Trophoblast cell (in vitro differentiated cells and primary cell): ENCODE measurements around the gene SORCS3.

ENCODE experiments used
- DNase-seq, 2 donors: peaks; one replicate each; pipeline ENCODE4 v3.0.0-alpha.2; 2016
- H2AFZ ChIP-seq: 2 replicates; pipeline ENCODE4 v1.6.1; 2013; ENCODE audit warnings: low read length, moderate library complexity, mild to moderate bottlenecking; ENCODE audit not compliant: insufficient read depth, poor library complexity
- H2AK5ac ChIP-seq: 2 replicates; pipeline ENCODE4 v1.6.1; 2013; ENCODE audit warnings: mild to moderate bottlenecking, low read length
- H2BK120ac ChIP-seq: 2 replicates; pipeline ENCODE4 v1.6.1; 2013; ENCODE audit warnings: low read length, mild to moderate bottlenecking, moderate library complexity; ENCODE audit not compliant: insufficient read depth, poor library complexity
- H2BK12ac ChIP-seq: 2 replicates; pipeline ENCODE4 v1.6.1; 2013; ENCODE audit warnings: mild to moderate bottlenecking, low read length, moderate library complexity
- H2BK5ac ChIP-seq: 2 replicates; pipeline ENCODE4 v1.6.1; 2013; ENCODE audit warnings: low read length, low read depth, moderate library complexity, mild to moderate bottlenecking; ENCODE audit not compliant: poor library complexity
- H3K14ac ChIP-seq: 2 replicates; pipeline ENCODE4 v1.6.1; 2013; ENCODE audit warnings: mild to moderate bottlenecking, low read length
- H3K18ac ChIP-seq: 2 replicates; pipeline ENCODE4 v1.6.1; 2013; ENCODE audit warnings: mild to moderate bottlenecking, low read length
- H3K23ac ChIP-seq: 2 replicates; pipeline ENCODE4 v1.6.1; 2013; ENCODE audit warnings: low read length
- H3K27ac ChIP-seq: 2 replicates; pipeline ENCODE4 v1.5.1; 2013; ENCODE audit warnings: low read depth, mild to moderate bottlenecking, inconsistent platforms, low read length, moderate library complexity
- H3K27me3 ChIP-seq: 2 replicates; pipeline ENCODE4 v1.6.1; 2013; ENCODE audit warnings: inconsistent platforms, mild to moderate bottlenecking, low read length, moderate library complexity; ENCODE audit not compliant: insufficient read depth
- H3K36me3 ChIP-seq, 2 experiments: 1 replicate in 1 of 2; 2 replicates in 1 of 2; pipeline ENCODE4 v1.6.1; 2013; ENCODE audit warnings: low read length in 2 of 2, mild to moderate bottlenecking in 2 of 2, moderate library complexity in 1 of 2; ENCODE audit not compliant: insufficient read depth in 2 of 2, control insufficient read depth in 1 of 2
- H3K4ac ChIP-seq: 2 replicates; pipeline ENCODE4 v1.6.1; 2013; ENCODE audit warnings: low read depth, mild to moderate bottlenecking, low read length, moderate library complexity
- H3K4me1 ChIP-seq, 2 experiments: 1 replicate in 1 of 2; 2 replicates in 1 of 2; pipeline ENCODE4 v1.6.1; 2013; ENCODE audit warnings: low read length in 2 of 2, mild to moderate bottlenecking in 2 of 2, moderate library complexity in 1 of 2; ENCODE audit not compliant: insufficient read depth in 2 of 2, control insufficient read depth in 1 of 2
- H3K4me2 ChIP-seq: 2 replicates; pipeline ENCODE4 v1.6.1; 2013; ENCODE audit warnings: inconsistent platforms, mild to moderate bottlenecking, low read length, moderate library complexity
- H3K4me3 ChIP-seq: 2 replicates; pipeline ENCODE4 v1.5.1; 2013; ENCODE audit warnings: mild to moderate bottlenecking, low read depth, low read length, inconsistent platforms
- H3K79me1 ChIP-seq: one replicate; pipeline ENCODE4 v1.6.1; 2013; ENCODE audit warnings: low read length
- H3K79me2 ChIP-seq: 2 replicates; pipeline ENCODE4 v1.6.1; 2013; ENCODE audit warnings: low read length, mild to moderate bottlenecking; ENCODE audit not compliant: control insufficient read depth, insufficient read depth, poor library complexity
- H3K9ac ChIP-seq: 2 replicates; pipeline ENCODE4 v1.6.1; 2013; ENCODE audit warnings: mild to moderate bottlenecking, low read length
- H3K9me3 ChIP-seq: 2 replicates; pipeline ENCODE4 v1.6.1; 2013; ENCODE audit warnings: low read depth, mild to moderate bottlenecking, control low read depth, inconsistent platforms, low read length; ENCODE audit not compliant: insufficient read depth
- H4K12ac ChIP-seq: 2 replicates; pipeline ENCODE4 v1.6.1; 2013; ENCODE audit warnings: low read depth, mild to moderate bottlenecking, low read length, moderate library complexity
- H4K8ac ChIP-seq: 2 replicates; pipeline ENCODE4 v1.6.1; 2013; ENCODE audit warnings: low read depth, mild to moderate bottlenecking, low read length, moderate library complexity
- H4K91ac ChIP-seq: one replicate; pipeline ENCODE4 v1.6.1; 2013; ENCODE audit warnings: low read depth, mild to moderate bottlenecking, low read length, moderate library complexity
- WGBS: extraction: QIAGEN DNeasy Blood & Tissue Kit; methylation state at CpG from one replicate; pipeline ENCODE4 v1.1.7; 2013; ENCODE audit warnings: missing lambda C conversion rate; ENCODE audit not compliant: insufficient read length, insufficient coverage; ENCODE audit errors: extremely low coverage; 5-methylcytosine and 5-hydroxymethylcytosine counted together

SORCS3 gene

GRCh38 chr10:104641937-104642657, 1.0 kb downstream of the SORCS3 start:
- Histone ChIP-seq H3K4me1 (peaks cover 10 to 19% of the 10 kb centered on the region in 2 experiments), H3K27me3 (peaks cover 46% of the 10 kb centered on the region), H2BK5ac (no peak overlapping the region), H3K4ac (no peak overlapping the region), H3K18ac (no peak overlapping the region), H3K36me3 (no peaks in the 10 kb centered on the region), H3K27ac (no peak overlapping the region), H3K9me3 (no peaks in the 10 kb centered on the region), H2BK12ac (no peak overlapping the region), H4K91ac (no peak overlapping the region), H3K23ac (no peak overlapping the region), H2AFZ (no peak overlapping the region), H3K4me3 (no peak overlapping the region), H3K79me1 (no peaks in the 10 kb centered on the region), H2BK120ac (no peak overlapping the region), H2AK5ac (no peak overlapping the region), H3K4me2 (peak overlapping the region; percentile 70), H4K12ac (no peak overlapping the region), H3K9ac (no peak overlapping the region), H3K79me2 (no peaks in the 10 kb centered on the region), H4K8ac (no peak overlapping the region), H3K14ac (no peak overlapping the region)
- no CpG with 5 or more reads among the region's 47 CpGs for WGBS
- no peak for DNase-seq

GRCh38 chr10:104642658-104643302, 1.7 kb downstream of the SORCS3 start:
- H3K23ac ChIP-seq: no peak overlapping the region
- no peak overlapping the region for H3K4ac ChIP-seq
- no peak overlapping the region for H4K91ac ChIP-seq
- H3K27me3 ChIP-seq: peaks cover 46% of the 10 kb centered on the region
- no peak overlapping the region for H3K14ac ChIP-seq
- H3K9ac ChIP-seq: no peak overlapping the region
- no peak overlapping the region for H2BK5ac ChIP-seq
- peak overlapping the region; percentile 26 for H3K4me3 ChIP-seq
- H4K8ac ChIP-seq: no peak overlapping the region
- no peak overlapping the region for H2AFZ ChIP-seq
- no peak for DNase-seq
- H3K9me3 ChIP-seq: no peaks in the 10 kb centered on the region
- no peaks in the 10 kb centered on the region for H3K36me3 ChIP-seq
- no peak overlapping the region for H4K12ac ChIP-seq
- H2BK120ac ChIP-seq: no peak overlapping the region
- H3K18ac ChIP-seq: no peak overlapping the region
- H2AK5ac ChIP-seq: no peak overlapping the region
- H3K4me2 ChIP-seq: peak overlapping the region; percentile 66
- no peaks in the 10 kb centered on the region for H3K79me1 ChIP-seq
- no CpG with 5 or more reads among the region's 43 CpGs for WGBS
- peaks cover 10 to 19% of the 10 kb centered on the region in 2 experiments for H3K4me1 ChIP-seq
- H3K27ac ChIP-seq: no peak overlapping the region
- no peaks in the 10 kb centered on the region for H3K79me2 ChIP-seq
- no peak overlapping the region for H2BK12ac ChIP-seq

- H3K4me1 ChIP-seq: peaks cover 10 to 19% of the 10 kb centered on the region in 2 experiments
- no peak overlapping the region for H2AFZ ChIP-seq
- no peak overlapping the region for H2BK120ac ChIP-seq
- H3K27me3 ChIP-seq: peaks cover 46% of the 10 kb centered on the region
- H3K36me3 ChIP-seq: no peaks in the 10 kb centered on the region
- H3K9ac ChIP-seq: no peak overlapping the region
- H3K9me3 ChIP-seq: no peaks in the 10 kb centered on the region
- no peak overlapping the region for H3K23ac ChIP-seq
- no peak overlapping the region for H4K91ac ChIP-seq
- no peak for DNase-seq
- H3K27ac ChIP-seq: no peak overlapping the region
- H3K4me2 ChIP-seq: no peak overlapping the region
- no peaks in the 10 kb centered on the region for H3K79me2 ChIP-seq
- no peak overlapping the region for H2BK12ac ChIP-seq
- no CpG with 5 or more reads among the region's 11 CpGs for WGBS
- no peaks in the 10 kb centered on the region for H3K79me1 ChIP-seq
- no peak overlapping the region for H3K18ac ChIP-seq
- H3K4ac ChIP-seq: no peak overlapping the region
- H2AK5ac ChIP-seq: no peak overlapping the region
- H3K14ac ChIP-seq: no peak overlapping the region
- H3K4me3 ChIP-seq: no peak overlapping the region
- H4K8ac ChIP-seq: no peak overlapping the region
- H4K12ac ChIP-seq: no peak overlapping the region
- H2BK5ac ChIP-seq: no peak overlapping the region
These were observed 2.2 kb downstream of the SORCS3 start for GRCh38 chr10:104643303-104643663.

GRCh38 chr10:104646146-104646545, 5.1 kb downstream of the SORCS3 start:
- peaks cover 21% of the 10 kb centered on the region for H3K27me3 ChIP-seq
- no peak overlapping the region for H2BK120ac ChIP-seq
- no peaks in the 10 kb centered on the region for H3K36me3 ChIP-seq
- H3K14ac ChIP-seq: no peak overlapping the region
- no peak overlapping the region for H4K8ac ChIP-seq
- no peak overlapping the region for H2BK12ac ChIP-seq
- H3K23ac ChIP-seq: no peak overlapping the region
- H3K4ac ChIP-seq: no peak overlapping the region
- H2AFZ ChIP-seq: no peak overlapping the region
- H2AK5ac ChIP-seq: no peak overlapping the region
- no peaks in the 10 kb centered on the region for H3K79me2 ChIP-seq
- H3K4me1 ChIP-seq: peaks cover 3 to 7% of the 10 kb centered on the region in 2 experiments
- no CpG with 5 or more reads among the region's 1 CpG for WGBS
- no peak overlapping the region for H2BK5ac ChIP-seq
- H3K9ac ChIP-seq: no peak overlapping the region
- no peaks in the 10 kb centered on the region for H3K79me1 ChIP-seq
- DNase-seq: no peak
- H3K4me3 ChIP-seq: no peak overlapping the region
- H3K27ac ChIP-seq: no peak overlapping the region
- H3K9me3 ChIP-seq: no peaks in the 10 kb centered on the region
- no peak overlapping the region for H3K18ac ChIP-seq
- no peak overlapping the region for H4K91ac ChIP-seq
- H3K4me2 ChIP-seq: no peak overlapping the region
- H4K12ac ChIP-seq: no peak overlapping the region
